SK-N-SH treated with all-trans-retinoic acid at 6 μM for 48 hours (cell line): ENCODE measurements around the gene POU3F3.

ENCODE experiments used
- ATAC-seq: fragments of 200-7000 bp; cut with Tn5 transposase; 3 replicates; pipeline ENCODE4 v1.9.1; 2020; ENCODE audit warnings: mild to moderate bottlenecking, moderate library complexity
- ARNTL ChIP-seq: fragments of 450-650 bp; formaldehyde crosslinking; IDR thresholded peaks from 2 replicates; pipeline ENCODE4 v1.5.0; 2020; ENCODE audit warnings: low read depth, mild to moderate bottlenecking, moderate library complexity, borderline replicate concordance
- BACH2 ChIP-seq: fragments of 250-450 bp; sonication (Bioruptor Pico); IDR thresholded peaks from 2 replicates; pipeline ENCODE4 v1.9.0; 2021; ENCODE audit warnings: mild to moderate bottlenecking, borderline replicate concordance
- CREB5 ChIP-seq: fragments of 250-450 bp; sonication (Bioruptor Pico); IDR thresholded peaks from 2 replicates; pipeline ENCODE4 v1.5.1; 2020; ENCODE audit warnings: low read depth, mild to moderate bottlenecking, moderate library complexity
- CSDC2 ChIP-seq: fragments of 250-450 bp; sonication (Bioruptor Pico); IDR thresholded peaks from 2 replicates; pipeline ENCODE4 v1.5.0; 2020; ENCODE audit warnings: mild to moderate bottlenecking, moderate library complexity
- CSRNP3 ChIP-seq: fragments of 250-450 bp; sonication (Bioruptor Pico); IDR thresholded peaks from 2 replicates; pipeline ENCODE4 v1.5.1; 2021; ENCODE audit warnings: mild to moderate bottlenecking, moderate library complexity
- GLIS3 ChIP-seq: fragments of 250-450 bp; sonication (Bioruptor Pico); IDR thresholded peaks from 2 replicates; pipeline ENCODE4 v1.5.0; 2020; ENCODE audit warnings: mild to moderate bottlenecking, moderate library complexity
- ISL1 ChIP-seq: fragments of 250-450 bp; sonication (Bioruptor Pico); IDR thresholded peaks from 2 replicates; pipeline ENCODE4 v2.1.2; 2022; ENCODE audit warnings: mild to moderate bottlenecking, moderate library complexity
- POU6F1 ChIP-seq: fragments of 250-450 bp; sonication (Bioruptor Pico); IDR thresholded peaks from 2 replicates; pipeline ENCODE4 v1.8.0; 2021; ENCODE audit warnings: low read depth, mild to moderate bottlenecking, moderate library complexity, borderline replicate concordance
- PPARA ChIP-seq: fragments of 250-450 bp; sonication (Bioruptor Pico); IDR thresholded peaks from 2 replicates; pipeline ENCODE4 v1.5.0; 2020; ENCODE audit warnings: mild to moderate bottlenecking, borderline replicate concordance
- RARB ChIP-seq: fragments of 250-450 bp; sonication (Bioruptor Pico); IDR thresholded peaks from 2 replicates; pipeline ENCODE4 v1.8.0; 2021; ENCODE audit warnings: mild to moderate bottlenecking, moderate library complexity
- TOX ChIP-seq: fragments of 250-450 bp; sonication (Bioruptor Pico); IDR thresholded peaks from 2 replicates; pipeline ENCODE4 v1.8.0; 2021; ENCODE audit warnings: mild to moderate bottlenecking, moderate library complexity, borderline replicate concordance
- ZC3H10 ChIP-seq: fragments of 250-450 bp; sonication (Bioruptor Pico); IDR thresholded peaks from 2 replicates; pipeline ENCODE4 v1.5.1; 2021; ENCODE audit warnings: mild to moderate bottlenecking, moderate library complexity
- ZFP3 ChIP-seq: fragments of 250-450 bp; sonication (Bioruptor Pico); IDR thresholded peaks from 2 replicates; pipeline ENCODE4 v1.5.0; 2020; ENCODE audit warnings: mild to moderate bottlenecking, moderate library complexity
- ZFP30 ChIP-seq: fragments of 450-650 bp; formaldehyde crosslinking; IDR thresholded peaks from 2 replicates; pipeline ENCODE4 v1.5.0; 2022; ENCODE audit warnings: mild to moderate bottlenecking, moderate library complexity
- ZNF565 ChIP-seq: fragments of 450-650 bp; formaldehyde crosslinking; conservative IDR thresholded peaks from 2 replicates; pipeline ENCODE4 v1.5.0; 2020; ENCODE audit warnings: low read depth, mild to moderate bottlenecking, moderate library complexity
- ZNF70 ChIP-seq: fragments of 450-650 bp; formaldehyde crosslinking; IDR thresholded peaks from 2 replicates; pipeline ENCODE4 v1.5.0; 2020; ENCODE audit warnings: mild to moderate bottlenecking, moderate library complexity
- ZNF8 ChIP-seq: fragments of 450-650 bp; formaldehyde crosslinking; IDR thresholded peaks from 2 replicates; pipeline ENCODE4 v1.5.0; 2020; ENCODE audit warnings: mild to moderate bottlenecking, moderate library complexity
- TF ChIP-seq, protein P1 (sequence below): fragments of 250-450 bp; sonication (Bioruptor Pico); IDR thresholded peaks from 2 replicates; pipeline ENCODE4 v1.5.0; 2020; ENCODE audit warnings: mild to moderate bottlenecking, moderate library complexity
- TF ChIP-seq, protein P2 (sequence below): fragments of 250-450 bp; sonication (Bioruptor Pico); IDR thresholded peaks from 2 replicates; pipeline ENCODE4 v1.8.0; 2020; ENCODE audit warnings: mild to moderate bottlenecking, moderate library complexity, borderline replicate concordance

Gene POU3F3

DNA sequence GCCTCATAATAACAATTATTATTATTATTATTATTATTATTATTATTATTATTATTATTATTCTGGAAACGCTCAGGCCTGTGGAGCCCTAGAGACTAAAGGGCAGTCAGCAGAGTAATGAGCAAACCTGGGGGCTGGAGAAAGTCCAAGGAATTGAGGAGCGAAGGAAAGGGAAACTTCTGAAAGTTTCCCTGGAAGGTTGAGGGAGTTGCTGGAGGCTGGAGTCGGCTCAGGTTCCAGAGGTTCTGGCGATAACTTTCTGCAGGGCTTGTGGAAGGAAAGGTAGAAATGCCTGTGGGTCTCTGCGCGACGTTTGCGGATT is 9.2 kb downstream of the POU3F3 start (continued):
- TF ChIP-seq CSRNP3 (CRISPR knock-in tag) = no peak
- TF ChIP-seq CSDC2 (CRISPR knock-in tag) = no peak

DNA sequence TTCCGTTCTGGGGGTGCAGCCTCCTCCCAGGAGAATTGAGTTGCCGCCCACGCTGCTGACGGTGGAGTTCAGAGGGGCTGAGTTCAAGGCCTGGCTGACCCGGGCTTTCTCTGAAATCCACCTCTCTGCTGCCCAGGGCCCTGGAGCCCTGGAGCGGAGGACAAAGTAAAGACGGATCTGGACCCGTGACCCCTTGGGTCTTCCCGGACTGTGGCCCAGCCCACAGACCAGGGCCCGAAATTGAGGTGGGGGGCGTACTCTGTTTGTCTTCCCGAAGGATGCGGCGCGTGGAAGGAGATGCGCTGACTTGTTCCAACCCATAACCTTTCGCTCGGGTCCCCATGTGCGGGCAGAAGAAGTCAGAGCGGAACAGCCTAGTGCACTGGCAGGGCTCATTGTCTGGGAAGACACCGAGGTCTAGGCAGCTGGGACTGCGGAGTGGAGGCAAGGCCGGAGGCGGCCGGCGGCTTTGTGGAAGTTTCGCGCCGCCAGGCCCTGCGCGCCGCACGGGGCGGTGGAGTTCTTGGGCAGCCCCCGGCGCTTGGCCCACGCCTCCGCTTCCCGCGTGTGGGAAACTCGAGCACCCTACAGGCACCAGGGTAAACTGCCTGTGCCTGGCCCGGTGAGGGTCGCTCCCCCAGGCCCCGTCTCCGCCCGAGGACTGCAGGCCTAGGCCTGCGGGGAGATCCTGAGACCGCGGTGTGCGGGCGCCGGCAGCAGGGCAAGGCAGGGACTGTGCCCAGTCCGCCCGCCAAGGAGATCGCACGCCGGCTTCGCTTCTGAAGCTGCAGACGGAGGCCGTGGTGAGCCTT is 9.8 kb downstream of the POU3F3 start:
- TF ChIP-seq ZFP30 (CRISPR knock-in tag) = no peak
- TF ChIP-seq ZC3H10 = no peak
- no peak for TF ChIP-seq ZNF70 (CRISPR knock-in tag)
- TF ChIP-seq POU6F1 = no peak
- TF ChIP-seq, protein P1, sequence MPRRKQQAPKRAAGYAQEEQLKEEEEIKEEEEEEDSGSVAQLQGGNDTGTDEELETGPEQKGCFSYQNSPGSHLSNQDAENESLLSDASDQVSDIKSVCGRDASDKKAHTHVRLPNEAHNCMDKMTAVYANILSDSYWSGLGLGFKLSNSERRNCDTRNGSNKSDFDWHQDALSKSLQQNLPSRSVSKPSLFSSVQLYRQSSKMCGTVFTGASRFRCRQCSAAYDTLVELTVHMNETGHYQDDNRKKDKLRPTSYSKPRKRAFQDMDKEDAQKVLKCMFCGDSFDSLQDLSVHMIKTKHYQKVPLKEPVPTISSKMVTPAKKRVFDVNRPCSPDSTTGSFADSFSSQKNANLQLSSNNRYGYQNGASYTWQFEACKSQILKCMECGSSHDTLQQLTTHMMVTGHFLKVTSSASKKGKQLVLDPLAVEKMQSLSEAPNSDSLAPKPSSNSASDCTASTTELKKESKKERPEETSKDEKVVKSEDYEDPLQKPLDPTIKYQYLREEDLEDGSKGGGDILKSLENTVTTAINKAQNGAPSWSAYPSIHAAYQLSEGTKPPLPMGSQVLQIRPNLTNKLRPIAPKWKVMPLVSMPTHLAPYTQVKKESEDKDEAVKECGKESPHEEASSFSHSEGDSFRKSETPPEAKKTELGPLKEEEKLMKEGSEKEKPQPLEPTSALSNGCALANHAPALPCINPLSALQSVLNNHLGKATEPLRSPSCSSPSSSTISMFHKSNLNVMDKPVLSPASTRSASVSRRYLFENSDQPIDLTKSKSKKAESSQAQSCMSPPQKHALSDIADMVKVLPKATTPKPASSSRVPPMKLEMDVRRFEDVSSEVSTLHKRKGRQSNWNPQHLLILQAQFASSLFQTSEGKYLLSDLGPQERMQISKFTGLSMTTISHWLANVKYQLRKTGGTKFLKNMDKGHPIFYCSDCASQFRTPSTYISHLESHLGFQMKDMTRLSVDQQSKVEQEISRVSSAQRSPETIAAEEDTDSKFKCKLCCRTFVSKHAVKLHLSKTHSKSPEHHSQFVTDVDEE (CRISPR knock-in tag) = no peak
- TF ChIP-seq ZNF565 = no peak
- TF ChIP-seq ARNTL (CRISPR knock-in tag) = no peak
- TF ChIP-seq PPARA = no peak
- TF ChIP-seq ISL1 (CRISPR knock-in tag) = no peak
- TF ChIP-seq, protein P2, sequence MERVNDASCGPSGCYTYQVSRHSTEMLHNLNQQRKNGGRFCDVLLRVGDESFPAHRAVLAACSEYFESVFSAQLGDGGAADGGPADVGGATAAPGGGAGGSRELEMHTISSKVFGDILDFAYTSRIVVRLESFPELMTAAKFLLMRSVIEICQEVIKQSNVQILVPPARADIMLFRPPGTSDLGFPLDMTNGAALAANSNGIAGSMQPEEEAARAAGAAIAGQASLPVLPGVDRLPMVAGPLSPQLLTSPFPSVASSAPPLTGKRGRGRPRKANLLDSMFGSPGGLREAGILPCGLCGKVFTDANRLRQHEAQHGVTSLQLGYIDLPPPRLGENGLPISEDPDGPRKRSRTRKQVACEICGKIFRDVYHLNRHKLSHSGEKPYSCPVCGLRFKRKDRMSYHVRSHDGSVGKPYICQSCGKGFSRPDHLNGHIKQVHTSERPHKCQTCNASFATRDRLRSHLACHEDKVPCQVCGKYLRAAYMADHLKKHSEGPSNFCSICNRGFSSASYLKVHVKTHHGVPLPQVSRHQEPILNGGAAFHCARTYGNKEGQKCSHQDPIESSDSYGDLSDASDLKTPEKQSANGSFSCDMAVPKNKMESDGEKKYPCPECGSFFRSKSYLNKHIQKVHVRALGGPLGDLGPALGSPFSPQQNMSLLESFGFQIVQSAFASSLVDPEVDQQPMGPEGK (CRISPR knock-in tag) = no peak
- TF ChIP-seq BACH2 = no peak
- TF ChIP-seq CREB5 (CRISPR knock-in tag) = no peak
- TF ChIP-seq RARB (CRISPR knock-in tag) = no peak
- no peak for TF ChIP-seq CSRNP3 (CRISPR knock-in tag)
- TF ChIP-seq CSDC2 (CRISPR knock-in tag) = no peak
- no peak for TF ChIP-seq GLIS3 (CRISPR knock-in tag)
- no peak for TF ChIP-seq ZNF8
- TF ChIP-seq ZFP3 (CRISPR knock-in tag) = no peak
- no peak for TF ChIP-seq TOX (CRISPR knock-in tag)
- no peak for ATAC-seq
